GM21390 (cell line): ENCODE data around the gene SERINC2.

Experiments used
- ATAC-seq: cut with Tn5 transposase; IDR thresholded peaks from one replicate; pipeline ENCODE4 v1.9.1; 2021; ENCODE audit not compliant: unreplicated experiment

The SERINC2 gene

GRCh38 chr1:31412205-31412604, 808 bp upstream of the SERINC2 start:
- ATAC-seq, result no peak

GRCh38 chr1:31413405-31414001, 490 bp downstream of the SERINC2 start:
- ATAC-seq, result peak; percentile 21

GRCh38 chr1:31414980-31415370, 2.0 kb downstream of the SERINC2 start:
- no peak for ATAC-seq

GRCh38 chr1:31415658-31416057, 2.6 kb downstream of the SERINC2 start:
- no peak for ATAC-seq

GRCh38 chr1:31416101-31416736, 3.2 kb downstream of the SERINC2 start:
- no peak for ATAC-seq

- ATAC-seq, result no peak
Measured at GRCh38 chr1:31417148-31417547, 4.1 kb downstream of the SERINC2 start.

GRCh38 chr1:31418626-31419323, 5.8 kb downstream of the SERINC2 start:
- no peak for ATAC-seq

- ATAC-seq, result no peak
Measured at GRCh38 chr1:31420716-31421115, 7.7 kb downstream of the SERINC2 start.

- no peak for ATAC-seq
Measured at GRCh38 chr1:31421371-31422040, 8.5 kb downstream of the SERINC2 start.

GRCh38 chr1:31422505-31423319, 9.7 kb downstream of the SERINC2 start:
- no peak for ATAC-seq

GRCh38 chr1:31423418-31423947, 10.5 kb downstream of the SERINC2 start:
- ATAC-seq, result peak; percentile 79

- ATAC-seq, result no peak
Measured at GRCh38 chr1:31424568-31424967, 11.6 kb downstream of the SERINC2 start.

- no peak for ATAC-seq
Measured at GRCh38 chr1:31425301-31426081, 12.5 kb downstream of the SERINC2 start.

- no peak for ATAC-seq
Measured at GRCh38 chr1:31426249-31426922, 13.4 kb downstream of the SERINC2 start.

GRCh38 chr1:31427322-31427721, 14.3 kb downstream of the SERINC2 start:
- no peak for ATAC-seq

GRCh38 chr1:31428436-31429221, 15.6 kb downstream of the SERINC2 start:
- no peak for ATAC-seq

GRCh38 chr1:31429583-31429982, 16.6 kb downstream of the SERINC2 start:
- no peak for ATAC-seq
